ENCODE measurements around the gene MAZ. TPM values are rescaled to one million over a fixed set of nuclear protein-coding genes. Genes with fewer than 3 reads are reported as not detected.

The MAZ gene
- total and polyA plus RNA-seq, 2 of the 13 experiments (the other 11 are each of a cell fraction or from before 2014, with no cell fraction given): 203 to 277 TPM

DNA sequence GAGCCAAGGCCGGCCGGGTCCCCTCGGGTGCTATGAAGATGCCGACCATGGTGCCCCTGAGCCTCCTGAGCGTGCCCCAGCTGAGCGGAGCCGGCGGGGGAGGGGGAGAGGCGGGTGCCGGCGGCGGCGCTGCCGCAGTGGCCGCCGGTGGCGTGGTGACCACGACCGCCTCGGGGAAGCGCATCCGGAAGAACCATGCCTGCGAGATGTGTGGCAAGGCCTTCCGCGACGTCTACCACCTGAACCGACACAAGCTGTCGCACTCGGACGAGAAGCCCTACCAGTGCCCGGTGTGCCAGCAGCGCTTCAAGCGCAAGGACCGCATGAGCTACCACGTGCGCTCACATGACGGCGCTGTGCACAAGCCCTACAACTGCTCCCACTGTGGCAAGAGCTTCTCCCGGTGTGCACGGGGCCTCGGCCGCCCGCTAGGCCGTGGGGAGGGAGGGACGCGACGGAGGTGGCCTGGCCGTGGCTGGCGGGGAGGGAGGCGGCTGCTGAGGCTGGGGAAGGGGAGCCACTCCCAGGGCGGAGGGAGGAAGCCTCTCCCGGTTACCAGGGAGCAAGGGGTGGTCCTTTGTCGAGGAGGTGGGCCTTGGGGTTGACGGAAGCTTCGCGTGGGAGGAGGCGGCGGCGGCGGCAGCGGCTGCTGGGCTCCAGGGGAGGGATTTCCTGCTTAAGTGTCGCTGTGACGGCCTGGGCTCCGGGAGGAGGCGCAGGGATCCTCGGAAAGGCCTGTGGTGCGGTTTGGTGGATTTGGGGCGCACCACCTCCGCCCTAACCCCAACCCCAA is 1.3 kb downstream of the MAZ start (continued):
- TF ChIP-seq, protein P1, sequence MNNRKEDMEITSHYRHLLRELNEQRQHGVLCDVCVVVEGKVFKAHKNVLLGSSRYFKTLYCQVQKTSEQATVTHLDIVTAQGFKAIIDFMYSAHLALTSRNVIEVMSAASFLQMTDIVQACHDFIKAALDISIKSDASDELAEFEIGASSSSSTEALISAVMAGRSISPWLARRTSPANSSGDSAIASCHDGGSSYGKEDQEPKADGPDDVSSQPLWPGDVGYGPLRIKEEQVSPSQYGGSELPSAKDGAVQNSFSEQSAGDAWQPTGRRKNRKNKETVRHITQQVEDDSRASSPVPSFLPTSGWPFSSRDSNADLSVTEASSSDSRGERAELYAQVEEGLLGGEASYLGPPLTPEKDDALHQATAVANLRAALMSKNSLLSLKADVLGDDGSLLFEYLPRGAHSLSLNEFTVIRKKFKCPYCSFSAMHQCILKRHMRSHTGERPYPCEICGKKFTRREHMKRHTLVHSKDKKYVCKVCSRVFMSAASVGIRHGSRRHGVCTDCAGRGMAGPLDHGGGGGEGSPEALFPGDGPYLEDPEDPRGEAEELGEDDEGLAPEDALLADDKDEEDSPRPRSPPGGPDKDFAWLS (CRISPR knock-in tag; IDR thresholded peaks at IDR 0.05; ENCODE audit: borderline replicate concordance): no peak
- TF ChIP-seq ZFP36 (IDR thresholded peaks at IDR 0.05; ENCODE audit: borderline replicate concordance, low read depth, low read length, partially characterized antibody) (no peak), ZNF24 (IDR thresholded peaks at IDR 0.05) (no peak), ZNF768 (CRISPR knock-in tag; IDR thresholded peaks at IDR 0.05) (peak; percentile 79), HNRNPLL (IDR thresholded peaks at IDR 0.05; ENCODE audit: low read depth, low read length, poor library complexity, severe bottlenecking) (peak; percentile 99), ZNF138 (CRISPR knock-in tag; IDR thresholded peaks at IDR 0.05; ENCODE audit: low read depth) (peak; percentile 96), ZNF678 (CRISPR knock-in tag; IDR thresholded peaks at IDR 0.05) (peak; percentile 99), ZNF350 (CRISPR knock-in tag; IDR thresholded peaks at IDR 0.05; ENCODE audit: borderline replicate concordance, low read depth) (peak; percentile 98), ZSCAN25 (CRISPR knock-in tag; IDR thresholded peaks at IDR 0.05) (peak; percentile 86), FOSL1 (CRISPR knock-in tag; IDR thresholded peaks at IDR 0.05; ENCODE audit: borderline replicate concordance) (peak; percentile 36; the same call in 1 of the 2 replicates), REXO4 (CRISPR knock-in tag; IDR thresholded peaks at IDR 0.05; ENCODE audit: borderline replicate concordance) (peak; percentile 97), FOXK2 (IDR thresholded peaks at IDR 0.05) (peak; percentile 10; the same call in 1 of the 2 replicates), ZFP1 (CRISPR knock-in tag; IDR thresholded peaks at IDR 0.05) (peak; percentile 64; the same call in 1 of the 2 replicates), MXI1 (IDR thresholded peaks at IDR 0.05; ENCODE audit: borderline replicate concordance, low read depth, low read length) (peak; percentile 88; the same call in 1 of the 3 replicates), SRF (IDR thresholded peaks at IDR 0.05; ENCODE audit: low read depth, low read length) (no peak), DNMT1 (CRISPR knock-in tag; IDR thresholded peaks at IDR 0.05) (peak; percentile 94), HMGA1 (CRISPR knock-in tag; conservative IDR thresholded peaks at IDR 0.05) (no peak)
- TF ChIP-seq, protein P2, sequence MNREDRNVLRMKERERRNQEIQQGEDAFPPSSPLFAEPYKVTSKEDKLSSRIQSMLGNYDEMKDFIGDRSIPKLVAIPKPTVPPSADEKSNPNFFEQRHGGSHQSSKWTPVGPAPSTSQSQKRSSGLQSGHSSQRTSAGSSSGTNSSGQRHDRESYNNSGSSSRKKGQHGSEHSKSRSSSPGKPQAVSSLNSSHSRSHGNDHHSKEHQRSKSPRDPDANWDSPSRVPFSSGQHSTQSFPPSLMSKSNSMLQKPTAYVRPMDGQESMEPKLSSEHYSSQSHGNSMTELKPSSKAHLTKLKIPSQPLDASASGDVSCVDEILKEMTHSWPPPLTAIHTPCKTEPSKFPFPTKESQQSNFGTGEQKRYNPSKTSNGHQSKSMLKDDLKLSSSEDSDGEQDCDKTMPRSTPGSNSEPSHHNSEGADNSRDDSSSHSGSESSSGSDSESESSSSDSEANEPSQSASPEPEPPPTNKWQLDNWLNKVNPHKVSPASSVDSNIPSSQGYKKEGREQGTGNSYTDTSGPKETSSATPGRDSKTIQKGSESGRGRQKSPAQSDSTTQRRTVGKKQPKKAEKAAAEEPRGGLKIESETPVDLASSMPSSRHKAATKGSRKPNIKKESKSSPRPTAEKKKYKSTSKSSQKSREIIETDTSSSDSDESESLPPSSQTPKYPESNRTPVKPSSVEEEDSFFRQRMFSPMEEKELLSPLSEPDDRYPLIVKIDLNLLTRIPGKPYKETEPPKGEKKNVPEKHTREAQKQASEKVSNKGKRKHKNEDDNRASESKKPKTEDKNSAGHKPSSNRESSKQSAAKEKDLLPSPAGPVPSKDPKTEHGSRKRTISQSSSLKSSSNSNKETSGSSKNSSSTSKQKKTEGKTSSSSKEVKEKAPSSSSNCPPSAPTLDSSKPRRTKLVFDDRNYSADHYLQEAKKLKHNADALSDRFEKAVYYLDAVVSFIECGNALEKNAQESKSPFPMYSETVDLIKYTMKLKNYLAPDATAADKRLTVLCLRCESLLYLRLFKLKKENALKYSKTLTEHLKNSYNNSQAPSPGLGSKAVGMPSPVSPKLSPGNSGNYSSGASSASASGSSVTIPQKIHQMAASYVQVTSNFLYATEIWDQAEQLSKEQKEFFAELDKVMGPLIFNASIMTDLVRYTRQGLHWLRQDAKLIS (CRISPR knock-in tag; IDR thresholded peaks at IDR 0.05): peak; percentile 92; the same call in 1 of the 2 replicates
- TF ChIP-seq, protein P3, sequence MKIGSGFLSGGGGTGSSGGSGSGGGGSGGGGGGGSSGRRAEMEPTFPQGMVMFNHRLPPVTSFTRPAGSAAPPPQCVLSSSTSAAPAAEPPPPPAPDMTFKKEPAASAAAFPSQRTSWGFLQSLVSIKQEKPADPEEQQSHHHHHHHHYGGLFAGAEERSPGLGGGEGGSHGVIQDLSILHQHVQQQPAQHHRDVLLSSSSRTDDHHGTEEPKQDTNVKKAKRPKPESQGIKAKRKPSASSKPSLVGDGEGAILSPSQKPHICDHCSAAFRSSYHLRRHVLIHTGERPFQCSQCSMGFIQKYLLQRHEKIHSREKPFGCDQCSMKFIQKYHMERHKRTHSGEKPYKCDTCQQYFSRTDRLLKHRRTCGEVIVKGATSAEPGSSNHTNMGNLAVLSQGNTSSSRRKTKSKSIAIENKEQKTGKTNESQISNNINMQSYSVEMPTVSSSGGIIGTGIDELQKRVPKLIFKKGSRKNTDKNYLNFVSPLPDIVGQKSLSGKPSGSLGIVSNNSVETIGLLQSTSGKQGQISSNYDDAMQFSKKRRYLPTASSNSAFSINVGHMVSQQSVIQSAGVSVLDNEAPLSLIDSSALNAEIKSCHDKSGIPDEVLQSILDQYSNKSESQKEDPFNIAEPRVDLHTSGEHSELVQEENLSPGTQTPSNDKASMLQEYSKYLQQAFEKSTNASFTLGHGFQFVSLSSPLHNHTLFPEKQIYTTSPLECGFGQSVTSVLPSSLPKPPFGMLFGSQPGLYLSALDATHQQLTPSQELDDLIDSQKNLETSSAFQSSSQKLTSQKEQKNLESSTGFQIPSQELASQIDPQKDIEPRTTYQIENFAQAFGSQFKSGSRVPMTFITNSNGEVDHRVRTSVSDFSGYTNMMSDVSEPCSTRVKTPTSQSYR (CRISPR knock-in tag; IDR thresholded peaks at IDR 0.05; ENCODE audit: borderline replicate concordance): peak; percentile 65
- TF ChIP-seq, protein P4, sequence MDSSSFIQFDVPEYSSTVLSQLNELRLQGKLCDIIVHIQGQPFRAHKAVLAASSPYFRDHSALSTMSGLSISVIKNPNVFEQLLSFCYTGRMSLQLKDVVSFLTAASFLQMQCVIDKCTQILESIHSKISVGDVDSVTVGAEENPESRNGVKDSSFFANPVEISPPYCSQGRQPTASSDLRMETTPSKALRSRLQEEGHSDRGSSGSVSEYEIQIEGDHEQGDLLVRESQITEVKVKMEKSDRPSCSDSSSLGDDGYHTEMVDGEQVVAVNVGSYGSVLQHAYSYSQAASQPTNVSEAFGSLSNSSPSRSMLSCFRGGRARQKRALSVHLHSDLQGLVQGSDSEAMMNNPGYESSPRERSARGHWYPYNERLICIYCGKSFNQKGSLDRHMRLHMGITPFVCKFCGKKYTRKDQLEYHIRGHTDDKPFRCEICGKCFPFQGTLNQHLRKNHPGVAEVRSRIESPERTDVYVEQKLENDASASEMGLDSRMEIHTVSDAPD (CRISPR knock-in tag; IDR thresholded peaks at IDR 0.05): peak; percentile 74; the same call in 1 of the 2 replicates

Measured in HepG2 (cell line).